ENCODE measurements around the gene TMCO6.

The TMCO6 gene

GRCh38 chr5:140673187-140673976 lies 34.1 kb downstream of the TMCO6 start, which contains the start of gene DND1:
TSS of gene DND1 (minus strand) at chr5:140673576. CDS start at chr5:140673542, 34 bp downstream.
- DNase-seq (ENCODE audit: low spot score), result no peak

DNA sequence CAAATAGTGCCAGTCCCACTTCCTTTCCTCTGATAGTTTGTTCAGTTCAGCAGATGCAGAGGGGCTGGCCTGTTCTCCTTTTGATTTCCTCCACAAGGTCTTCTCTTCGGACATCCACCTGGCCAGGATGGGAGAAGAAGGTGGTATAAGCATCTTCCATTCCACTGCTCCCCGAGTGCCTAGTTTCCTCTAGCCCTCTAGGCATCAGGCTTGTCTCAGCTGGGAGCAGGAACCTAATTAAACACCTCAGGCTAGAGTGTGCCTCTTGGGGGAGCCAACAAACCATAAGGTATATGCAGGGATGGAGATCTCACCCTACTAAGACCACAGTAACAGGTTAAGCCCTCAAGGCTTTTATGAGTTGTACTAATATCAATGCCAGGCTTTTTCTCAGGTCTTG lies 35.0 kb downstream of the TMCO6 start:
- DNase-seq (ENCODE audit: low spot score), result no peak

GRCh38 chr5:140674629-140675028 lies 35.4 kb downstream of the TMCO6 start:
- DNase-seq (ENCODE audit: low spot score), result no peak

GRCh38 chr5:140677947-140678346 lies 38.7 kb downstream of the TMCO6 start:
- DNase-seq (ENCODE audit: low spot score), result no peak

DNA sequence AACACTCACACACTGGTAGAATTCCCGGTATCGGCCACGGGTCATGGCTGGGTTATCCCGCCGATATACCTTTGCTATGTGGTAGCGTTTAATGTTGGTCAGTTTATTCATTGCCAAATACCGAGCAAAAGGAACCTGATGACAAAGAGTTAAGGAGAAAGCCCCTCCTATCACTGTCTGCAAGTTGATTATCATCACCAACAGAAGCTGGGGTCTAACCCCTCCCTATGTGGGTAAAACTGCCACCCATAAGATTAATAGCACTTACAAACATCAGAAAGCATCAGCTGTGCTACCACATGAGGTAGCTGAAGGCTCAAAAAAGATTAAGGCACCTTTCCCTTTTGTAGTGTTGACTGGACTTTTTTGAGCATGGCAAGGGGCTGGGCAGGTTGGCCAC lies 39.7 kb downstream of the TMCO6 start:
- peak; percentile 51 for DNase-seq (ENCODE audit: low spot score)

DNA sequence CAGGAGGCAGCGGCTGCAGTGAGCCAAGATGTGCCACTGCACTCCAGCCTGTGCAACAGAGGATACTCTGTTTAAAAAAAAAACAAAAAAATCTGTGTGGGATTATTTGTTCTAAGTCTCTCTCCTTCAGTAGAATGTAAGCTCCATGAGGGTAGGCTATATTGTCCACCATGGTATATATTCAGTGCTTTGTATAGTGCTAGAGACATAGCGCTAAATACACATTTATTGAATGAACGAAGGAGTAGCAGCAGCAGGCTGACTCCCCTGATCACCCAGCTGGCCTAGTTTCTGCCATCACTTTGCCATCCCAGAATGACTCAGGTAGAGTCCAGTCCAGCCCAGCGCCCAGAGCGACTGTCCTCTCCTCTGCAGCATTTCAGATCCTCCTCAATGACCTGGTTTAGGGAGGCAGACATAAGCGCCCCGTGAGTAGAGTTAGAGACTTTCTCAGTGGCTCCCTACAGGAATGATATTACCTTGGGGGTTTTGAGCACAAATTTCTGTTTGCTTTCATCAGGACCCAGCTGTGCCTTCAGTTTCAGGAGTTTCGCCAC lies 51.2 kb downstream of the TMCO6 start:
- peak; percentile 38 for DNase-seq (ENCODE audit: low spot score)

DNA sequence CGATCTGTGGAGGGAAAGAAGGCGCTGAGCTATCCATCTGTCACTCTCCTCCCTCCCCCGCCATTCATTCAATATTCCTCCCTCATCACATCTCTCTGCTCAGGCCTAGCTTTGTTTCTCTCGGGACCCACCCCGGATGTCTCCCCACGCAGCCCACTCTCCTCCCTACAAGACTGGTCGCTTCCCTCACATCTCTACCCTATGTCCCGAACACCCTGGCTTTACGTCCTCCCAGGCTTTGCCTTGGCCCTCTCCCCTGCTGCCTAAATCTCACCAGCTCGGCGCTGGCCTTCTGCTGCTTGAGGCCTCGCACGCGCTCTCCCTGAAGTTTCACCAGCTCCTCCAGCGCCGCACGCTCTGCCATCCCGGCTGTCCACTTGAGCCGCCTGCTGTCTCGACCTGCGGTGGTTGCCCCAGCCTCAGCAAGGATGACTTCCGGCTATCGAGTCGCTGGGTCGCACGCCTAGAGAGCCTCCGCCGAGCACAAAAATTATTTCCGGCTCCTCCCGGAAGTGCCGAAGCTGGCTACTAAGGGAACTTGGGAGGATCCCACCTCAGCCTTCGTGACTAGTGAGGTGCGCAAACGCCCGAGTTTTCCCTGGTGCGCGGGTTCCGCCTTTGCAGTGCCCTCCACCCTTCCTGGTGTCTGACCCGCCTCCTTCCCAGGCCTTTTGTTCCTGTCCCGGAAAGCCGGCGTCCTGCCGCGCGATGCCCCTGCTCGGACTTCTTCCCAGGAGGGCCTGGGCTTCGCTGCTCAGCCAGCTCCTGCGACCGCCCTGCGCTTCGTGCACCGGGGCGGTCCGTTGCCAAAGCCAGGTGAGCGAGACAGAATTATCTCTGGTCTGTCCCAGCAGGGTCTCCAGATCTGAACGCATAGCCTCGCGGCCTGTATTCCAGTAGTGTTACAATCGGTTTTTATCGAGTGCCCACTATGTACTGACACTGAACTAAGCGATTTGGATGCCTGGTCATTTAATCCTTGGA lies 52.0 kb downstream of the TMCO6 start, which contains the start of the genes HARS1 and HARS2:
Gene HARS1 (minus strand): TSS at position 430 of the 984 bp plus-strand sequence. CDS start 66 bp downstream, at position 364.
Gene HARS2 (plus strand): TSS at position 515 of the 984 bp plus-strand sequence. CDS start 194 bp downstream, at position 709.
- peak; percentile 94 for DNase-seq (ENCODE audit: low spot score)

- DNase-seq (ENCODE audit: low spot score), result no peak
Observed at GRCh38 chr5:140694276-140694675, 55.0 kb downstream of the TMCO6 start.
